CD4-positive, alpha-beta T cell treated with Interleukin-15 for 4 hours (primary cell): ENCODE measurements around the gene TMEM50A.
A peak's percentile ranks its signal among the peaks of the same experiment; 100 is the strongest.
"Not testable (repeated sequence)": the region's sequence is repeated elsewhere in the genome, so short reads cannot be mapped to it uniquely, and the experiment has no call there.

Source experiments
- DNase-seq: peaks from one replicate; pipeline ENCODE4 v3.0.0-alpha.2; 2020; ENCODE audit warnings: low spot score

The TMEM50A gene

GRCh38 chr1:25338188-25338981, at the start of gene TMEM50A:
TMEM50A (plus strand) TSS chr1:25338334; CDS start chr1:25340487, 2,153 bp downstream.
- peak; percentile 92 for DNase-seq

GRCh38 chr1:25288573-25289101, 49.5 kb upstream of the TMEM50A start:
- DNase-seq, result not testable (repeated sequence)

- not testable (repeated sequence) for DNase-seq
Observed at GRCh38 chr1:25290043-25290442, 48.1 kb upstream of the TMEM50A start.

- not testable (repeated sequence) for DNase-seq
Observed at GRCh38 chr1:25293426-25293825, 44.7 kb upstream of the TMEM50A start.

GRCh38 chr1:25294889-25295826, 43.0 kb upstream of the TMEM50A start:
- DNase-seq, result not testable (repeated sequence)

GRCh38 chr1:25296501-25296900, 41.6 kb upstream of the TMEM50A start:
- DNase-seq, result not testable (repeated sequence)

GRCh38 chr1:25300729-25301128, 37.4 kb upstream of the TMEM50A start:
- DNase-seq, result not testable (repeated sequence)

GRCh38 chr1:25302330-25302729, 35.8 kb upstream of the TMEM50A start:
- not testable (repeated sequence) for DNase-seq

GRCh38 chr1:25304936-25305335, 33.2 kb upstream of the TMEM50A start:
- not testable (repeated sequence) for DNase-seq

- not testable (repeated sequence) for DNase-seq
Observed at GRCh38 chr1:25308168-25308567, 30.0 kb upstream of the TMEM50A start.

GRCh38 chr1:25309085-25309484, 29.0 kb upstream of the TMEM50A start:
- DNase-seq, result not testable (repeated sequence)

- DNase-seq, result not testable (repeated sequence)
Observed at GRCh38 chr1:25309486-25309885, 28.6 kb upstream of the TMEM50A start.

- not testable (repeated sequence) for DNase-seq
Observed at GRCh38 chr1:25312806-25313470, 25.2 kb upstream of the TMEM50A start.

- not testable (repeated sequence) for DNase-seq
Observed at GRCh38 chr1:25320314-25320938, 17.7 kb upstream of the TMEM50A start.

- not testable (repeated sequence) for DNase-seq
Observed at GRCh38 chr1:25322127-25322526, 16.0 kb upstream of the TMEM50A start.

- not testable (repeated sequence) for DNase-seq
Observed at GRCh38 chr1:25324407-25324806, 13.7 kb upstream of the TMEM50A start.

GRCh38 chr1:25327864-25328790, 10.0 kb upstream of the TMEM50A start:
- DNase-seq, result not testable (repeated sequence)

- not testable (repeated sequence) for DNase-seq
Observed at GRCh38 chr1:25328791-25329185, 9.3 kb upstream of the TMEM50A start.

- not testable (repeated sequence) for DNase-seq
Observed at GRCh38 chr1:25329336-25329735, 8.8 kb upstream of the TMEM50A start.

- peak; percentile 27 for DNase-seq
Observed at GRCh38 chr1:25329950-25330349, 8.2 kb upstream of the TMEM50A start.
